C4-2B (cell line): ENCODE data around the gene TMEFF2.
A peak's percentile ranks its signal among the peaks of the same experiment; 100 is the strongest.

ENCODE experiments used
- ZFX ChIP-seq: fragments of 450-650 bp; IDR thresholded peaks from 2 replicates; pipeline ENCODE4 v1.6.1; 2017
- TF ChIP-seq, protein P1 (sequence below): fragments of 450-650 bp; conservative IDR thresholded peaks from 2 replicates; pipeline ENCODE4 v1.5.1; 2017; ENCODE audit warnings: mild to moderate bottlenecking

DNA sequence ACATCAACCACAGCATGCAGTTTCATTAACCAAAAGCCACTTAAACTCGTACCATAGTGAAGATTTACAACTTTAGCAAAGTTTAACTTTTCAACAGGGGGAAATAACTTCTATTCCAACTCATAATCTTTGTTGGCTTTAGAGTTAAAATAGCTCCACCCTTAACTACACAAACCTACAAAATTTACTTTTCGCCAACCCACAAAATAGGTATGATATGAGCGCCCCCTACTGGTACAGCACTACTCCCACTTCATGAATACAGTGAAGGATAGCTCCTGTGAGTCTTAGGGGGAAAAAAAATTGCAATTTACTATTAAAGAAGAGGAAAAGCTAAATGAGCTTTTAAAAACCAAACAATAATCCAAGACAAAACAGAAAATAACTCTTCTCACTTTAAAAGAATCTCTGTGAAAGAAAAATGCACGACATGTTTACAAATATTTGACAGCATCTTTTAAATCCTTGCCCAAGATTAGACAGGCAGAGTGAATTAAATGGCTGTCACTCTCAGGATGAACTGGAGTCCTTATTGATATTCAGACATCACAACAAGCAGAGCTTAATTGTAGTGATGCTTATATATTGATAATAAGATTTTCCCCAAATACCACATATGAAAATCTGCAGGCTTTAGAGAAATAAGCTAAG is 32.2 kb downstream of the TMEFF2 start:
- TF ChIP-seq, protein P1, sequence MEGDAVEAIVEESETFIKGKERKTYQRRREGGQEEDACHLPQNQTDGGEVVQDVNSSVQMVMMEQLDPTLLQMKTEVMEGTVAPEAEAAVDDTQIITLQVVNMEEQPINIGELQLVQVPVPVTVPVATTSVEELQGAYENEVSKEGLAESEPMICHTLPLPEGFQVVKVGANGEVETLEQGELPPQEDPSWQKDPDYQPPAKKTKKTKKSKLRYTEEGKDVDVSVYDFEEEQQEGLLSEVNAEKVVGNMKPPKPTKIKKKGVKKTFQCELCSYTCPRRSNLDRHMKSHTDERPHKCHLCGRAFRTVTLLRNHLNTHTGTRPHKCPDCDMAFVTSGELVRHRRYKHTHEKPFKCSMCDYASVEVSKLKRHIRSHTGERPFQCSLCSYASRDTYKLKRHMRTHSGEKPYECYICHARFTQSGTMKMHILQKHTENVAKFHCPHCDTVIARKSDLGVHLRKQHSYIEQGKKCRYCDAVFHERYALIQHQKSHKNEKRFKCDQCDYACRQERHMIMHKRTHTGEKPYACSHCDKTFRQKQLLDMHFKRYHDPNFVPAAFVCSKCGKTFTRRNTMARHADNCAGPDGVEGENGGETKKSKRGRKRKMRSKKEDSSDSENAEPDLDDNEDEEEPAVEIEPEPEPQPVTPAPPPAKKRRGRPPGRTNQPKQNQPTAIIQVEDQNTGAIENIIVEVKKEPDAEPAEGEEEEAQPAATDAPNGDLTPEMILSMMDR, result peak; percentile 89
- TF ChIP-seq ZFX, result no peak
